Aorta (tissue), 5 donors: ENCODE data around the gene POC1B. TPM values are rescaled to one million over a fixed set of nuclear protein-coding genes. Genes with fewer than 3 reads are reported as not detected.

ENCODE experiments used
- ATAC-seq: fragments of 200-7000 bp; cut with Tn5 transposase; one replicate; pipeline ENCODE4 v1.9.1; 2022; ENCODE audit warnings: moderate library complexity; ENCODE audit not compliant: low FRiP score
- DNase-seq, 2 donors: peaks; one replicate each; pipeline ENCODE4 v3.0.0-alpha.2; 2020
- H3K27ac ChIP-seq, 2 donors: one replicate each; pipeline ENCODE4 v1.5.1; 2013; ENCODE audit warnings: low read length in 2 of 2, mild to moderate bottlenecking in 2 of 2, moderate library complexity in 2 of 2, control low read depth in 1 of 2, inconsistent platforms in 1 of 2, low read depth in 1 of 2
- H3K27me3 ChIP-seq, 2 donors: one replicate each; pipeline ENCODE4 v1.6.1; 2013; ENCODE audit warnings: control low read depth in 1 of 2, low read length in 1 of 2, mild to moderate bottlenecking in 1 of 2, moderate library complexity in 1 of 2; ENCODE audit not compliant: insufficient read depth in 2 of 2, control insufficient read depth in 1 of 2
- H3K36me3 ChIP-seq, 2 donors: one replicate each; pipeline ENCODE4 v1.6.1; 2013; ENCODE audit warnings: control low read depth in 1 of 2, low read length in 1 of 2, mild to moderate bottlenecking in 1 of 2; ENCODE audit not compliant: insufficient read depth in 2 of 2, control insufficient read depth in 1 of 2
- H3K4me1 ChIP-seq, 2 donors: one replicate each; pipeline ENCODE4 v1.6.1; 2013; ENCODE audit warnings: low read length in 2 of 2, control low read depth in 1 of 2, mild to moderate bottlenecking in 1 of 2, moderate library complexity in 1 of 2; ENCODE audit not compliant: insufficient read depth in 2 of 2, control insufficient read depth in 1 of 2
- H3K4me3 ChIP-seq, 2 donors: one replicate each; pipeline ENCODE4 v1.5.1; 2013; ENCODE audit warnings: low read length in 2 of 2, control low read depth in 1 of 2, mild to moderate bottlenecking in 1 of 2
- H3K9me3 ChIP-seq: one replicate; pipeline ENCODE4 v1.6.1; 2013; ENCODE audit warnings: mild to moderate bottlenecking, low read length; ENCODE audit not compliant: control insufficient read depth
- WGBS, 2 donors: extraction: QIAGEN DNeasy Blood & Tissue Kit; methylation state at CpG; one replicate each; pipeline ENCODE4 v1.1.7; 2013; 5-methylcytosine and 5-hydroxymethylcytosine counted together
- intact Hi-C, 2 donors: fragments of 100-400 bp; cut with DNase I; formaldehyde crosslinking; loops; one replicate each; pipeline versions ENCODE4 v1.14.2 to v1.15.0; 2022
- long read RNA-seq, 2 donors: library from polyadenylated mRNA; unstranded; transcript quantifications; one replicate each; pipeline ENCODE4 v2.0.0, GENCODE V29; 2020 to 2021
- polyA plus RNA-seq, 2 donors: library from polyadenylated mRNA; stranded (reverse); fragments of 200-250 nt; gene quantifications; one replicate each; pipeline ENCODE4 v1.2.3, GENCODE V29; 2013
- total RNA-seq, 2 donors: library from RNA; stranded (reverse); fragmentation: NEBNext Ultra II Directional; extraction: Animal tissue kit (Norgen Biotek cat#: 25700); gene quantifications; one replicate each; pipeline ENCODE4 v1.2.1, GENCODE V29; 2021
- donor health status: healthy with polysubstance abuse.
- donor health status: Bipolar disorder and iron deficiency.
- donor health status: DM: no; HTN: no; CAD: no.
- donor health status: DM: no; HTN: no; CAD: no.
- donor health status: DM: yes; HTN: yes; CAD: no.

POC1B gene
- total RNA-seq (10 to 100 TPM; 21.2 to 21.9 TPM), polyA plus RNA-seq (10 to 100 TPM in 1 of 2 donors, 1 to 10 TPM in 1; 7.3 to 19.9 TPM)
- long read RNA-seq, donor 1, partial matches to known transcripts = 3 of 20 reads
- long read RNA-seq, donor 1, other reads (novel, unspliced or antisense) = 14 of 20 reads
- long read RNA-seq, donor 2, partial matches to known transcripts = 1 of 7 reads
- long read RNA-seq, donor 2, other reads (novel, unspliced or antisense) = 5 of 7 reads

GRCh38 chr12:89525824-89526770 lies at the start of gene POC1B:
TSS of gene POC1B (minus strand) at chr12:89526047. CDS start at chr12:89525895, 152 bp downstream.
- H3K4me3 ChIP-seq = peak within 1 kb of the TSS; percentile 81 to 89
- DNase-seq (peak; percentile 89 to 94), ATAC-seq (peak; percentile 93)
- intact Hi-C loops = loop anchor here (2.0 to 10.0 kb wide), 7 partner anchors 53 to 509 kb away; partner anchors contain the start of gene DUSP6 (in 1 of the 2)
- peak within 1 kb of the TSS; percentile 62 to 91 for H3K27ac ChIP-seq
- no peaks in the 10 kb centered on the region for H3K36me3 ChIP-seq
- 1% methylated on average over 35 to 39 of the region's 39 CpGs for WGBS, 2 donors
- H3K9me3 ChIP-seq = no peaks in the 10 kb centered on the region
- no peaks in the 10 kb centered on the region for H3K27me3 ChIP-seq
- H3K4me1 ChIP-seq = no peaks in the 10 kb centered on the region

GRCh38 chr12:89575374-89575773 lies 49.5 kb upstream of the POC1B start:
- no peaks in the 10 kb centered on the region for H3K36me3 ChIP-seq
- no peaks in the 10 kb centered on the region for H3K27me3 ChIP-seq
- DNase-seq (no peak), ATAC-seq (no peak)
- H3K4me3 ChIP-seq = no peak overlapping the region
- H3K4me1 ChIP-seq = no peaks in the 10 kb centered on the region
- no peaks in the 10 kb centered on the region for H3K9me3 ChIP-seq
- 72 to 77% methylated on average over 1 of the region's 1 CpG for WGBS, 2 donors
- intact Hi-C loops = no loop called here
- H3K27ac ChIP-seq = no peak overlapping the region

- no peak for DNase-seq
- 70 to 73% methylated on average over 2 of the region's 2 CpGs for WGBS, 2 donors
- intact Hi-C loops = no loop called here
- H3K27me3 ChIP-seq = no peaks in the 10 kb centered on the region
- no peak overlapping the region for H3K4me3 ChIP-seq
- no peak overlapping the region for H3K27ac ChIP-seq
- H3K9me3 ChIP-seq = no peaks in the 10 kb centered on the region
- no peaks in the 10 kb centered on the region for H3K4me1 ChIP-seq
- ATAC-seq = no peak
- H3K36me3 ChIP-seq = no peaks in the 10 kb centered on the region
Observed at GRCh38 chr12:89574736-89575208, 48.9 kb upstream of the POC1B start.

- Histone ChIP-seq H3K27ac (no peak overlapping the region), H3K36me3 (no peaks in the 10 kb centered on the region), H3K27me3 (no peaks in the 10 kb centered on the region), H3K9me3 (no peaks in the 10 kb centered on the region), H3K4me3 (no peak overlapping the region), H3K4me1 (no peaks in the 10 kb centered on the region)
- intact Hi-C loops = no loop called here
- ATAC-seq (no peak), DNase-seq (no peak)
- WGBS, 2 donors = 21 to 31% methylated on average over 5 of the region's 5 CpGs
Observed at GRCh38 chr12:89573051-89573810, 47.4 kb upstream of the POC1B start.

- H3K36me3 ChIP-seq = no peaks in the 10 kb centered on the region
- H3K4me1 ChIP-seq = no peaks in the 10 kb centered on the region
- WGBS, 2 donors = 90 to 93% methylated on average over 4 of the region's 4 CpGs
- H3K27me3 ChIP-seq = no peaks in the 10 kb centered on the region
- DNase-seq = no peak
- intact Hi-C loops = no loop called here
- no peaks in the 10 kb centered on the region for H3K9me3 ChIP-seq
- no peak for ATAC-seq
- no peak overlapping the region for H3K27ac ChIP-seq
- no peak overlapping the region for H3K4me3 ChIP-seq
Observed at GRCh38 chr12:89571491-89572195, 45.8 kb upstream of the POC1B start.

GRCh38 chr12:89568484-89568883 lies 42.6 kb upstream of the POC1B start:
- intact Hi-C loops = no loop called here
- no peak overlapping the region for H3K4me3 ChIP-seq
- H3K36me3 ChIP-seq = no peaks in the 10 kb centered on the region
- DNase-seq = no peak
- no peak overlapping the region for H3K27ac ChIP-seq
- H3K27me3 ChIP-seq = no peaks in the 10 kb centered on the region
- no peaks in the 10 kb centered on the region for H3K4me1 ChIP-seq
- no peak for ATAC-seq
- 63 to 75% methylated on average over 5 of the region's 5 CpGs for WGBS, 2 donors
- H3K9me3 ChIP-seq = no peaks in the 10 kb centered on the region

- H3K9me3 ChIP-seq = no peaks in the 10 kb centered on the region
- DNase-seq (no peak), ATAC-seq (no peak)
- 78 to 84% methylated on average over 3 of the region's 3 CpGs for WGBS, 2 donors
- no peaks in the 10 kb centered on the region for H3K36me3 ChIP-seq
- H3K27me3 ChIP-seq = no peaks in the 10 kb centered on the region
- H3K27ac ChIP-seq = no peak overlapping the region
- intact Hi-C loops = no loop called here
- H3K4me3 ChIP-seq = no peak overlapping the region
- no peaks in the 10 kb centered on the region for H3K4me1 ChIP-seq
Observed at GRCh38 chr12:89567691-89568239, 41.9 kb upstream of the POC1B start.

- Histone ChIP-seq H3K27me3 (no peaks in the 10 kb centered on the region), H3K36me3 (no peaks in the 10 kb centered on the region), H3K4me1 (no peaks in the 10 kb centered on the region), H3K4me3 (no peak overlapping the region), H3K27ac (no peak overlapping the region), H3K9me3 (no peaks in the 10 kb centered on the region)
- ATAC-seq (no peak), DNase-seq (no peak)
- intact Hi-C loops = no loop called here
Observed at GRCh38 chr12:89566615-89567014, 40.8 kb upstream of the POC1B start.
